DOHH2 (cell line): ENCODE measurements around the gene CDC40.
A peak's percentile ranks its signal among the peaks of the same experiment; 100 is the strongest.
"Not testable (repeated sequence)": the region's sequence is repeated elsewhere in the genome, so short reads cannot be mapped to it uniquely, and the experiment has no call there.

ENCODE experiments used
- H3F3A ChIP-seq: fragments of 200-600 bp; sonication (generic), shearing (Covaris generic); 2 replicates; pipeline ENCODE4 v1.6.0; 2016; ENCODE audit warnings: antibody characterized with exemption, mild to moderate bottlenecking; ENCODE audit not compliant: control insufficient read depth, insufficient read depth
- H3K27ac ChIP-seq: fragments of 200-600 bp; sonication (generic); 2 replicates; pipeline ENCODE4 v1.5.1; 2014; ENCODE audit warnings: low read depth, mild to moderate bottlenecking, low read length, moderate library complexity
- H3K27me3 ChIP-seq: fragments of 200-600 bp; sonication (generic); 2 replicates; pipeline ENCODE4 v1.6.1; 2014; ENCODE audit warnings: mild to moderate bottlenecking, low read length, mixed read lengths; ENCODE audit not compliant: control insufficient read depth
- H3K36me3 ChIP-seq: fragments of 200-600 bp; sonication (generic); 2 replicates; pipeline ENCODE4 v1.6.1; 2014; ENCODE audit warnings: mild to moderate bottlenecking, low read length, moderate library complexity, mixed read lengths; ENCODE audit not compliant: control insufficient read depth
- H3K4me1 ChIP-seq: fragments of 200-600 bp; sonication (generic); 2 replicates; pipeline ENCODE4 v1.6.1; 2014; ENCODE audit warnings: mild to moderate bottlenecking, low read length, mixed read lengths; ENCODE audit not compliant: control insufficient read depth
- H3K4me2 ChIP-seq: fragments of 200-600 bp; sonication (generic); 2 replicates; pipeline ENCODE4 v1.6.0; 2014; ENCODE audit warnings: mild to moderate bottlenecking, low read length, moderate library complexity
- H3K4me3 ChIP-seq: fragments of 200-600 bp; sonication (generic); 2 replicates; pipeline ENCODE4 v1.5.1; 2014; ENCODE audit warnings: mild to moderate bottlenecking, low read length, mixed read lengths
- H3K79me2 ChIP-seq: fragments of 200-600 bp; sonication (generic); 2 replicates; pipeline ENCODE4 v1.6.1; 2014; ENCODE audit warnings: mild to moderate bottlenecking, low read length, mixed read lengths; ENCODE audit not compliant: control insufficient read depth
- H3K9me2 ChIP-seq: fragments of 200-600 bp; sonication (generic); replicated peaks from 2 replicates; pipeline ENCODE4 v1.6.1; 2014; ENCODE audit warnings: mild to moderate bottlenecking, low read length, mixed read lengths; ENCODE audit not compliant: control insufficient read depth
- H3K9me3 ChIP-seq: fragments of 200-600 bp; sonication (generic); 2 replicates; pipeline ENCODE4 v1.6.1; 2014; ENCODE audit warnings: antibody characterized with exemption, low read length, mixed read lengths; ENCODE audit not compliant: control insufficient read depth, insufficient read depth
- H4K20me1 ChIP-seq: fragments of 200-600 bp; sonication (generic); 2 replicates; pipeline ENCODE4 v1.6.0; 2014; ENCODE audit warnings: low read depth, mild to moderate bottlenecking, antibody characterized with exemption, low read length, moderate library complexity; ENCODE audit not compliant: control insufficient read depth, insufficient read depth
- EZH2phosphoT487 ChIP-seq: fragments of 200-600 bp; sonication (generic); IDR thresholded peaks from 2 replicates; pipeline ENCODE4 v1.6.1; 2017; ENCODE audit warnings: borderline replicate concordance, mild to moderate bottlenecking, antibody characterized with exemption, low read length, moderate library complexity, mixed read lengths
- TF ChIP-seq, protein P1 (sequence below): fragments of 200-600 bp; sonication (generic); IDR thresholded peaks from one replicate; pipeline ENCODE4 v1.5.1; 2014; ENCODE audit warnings: antibody characterized with exemption, mild to moderate bottlenecking, low read depth, low read length; ENCODE audit not compliant: poor library complexity, severe bottlenecking

The CDC40 gene

DNA sequence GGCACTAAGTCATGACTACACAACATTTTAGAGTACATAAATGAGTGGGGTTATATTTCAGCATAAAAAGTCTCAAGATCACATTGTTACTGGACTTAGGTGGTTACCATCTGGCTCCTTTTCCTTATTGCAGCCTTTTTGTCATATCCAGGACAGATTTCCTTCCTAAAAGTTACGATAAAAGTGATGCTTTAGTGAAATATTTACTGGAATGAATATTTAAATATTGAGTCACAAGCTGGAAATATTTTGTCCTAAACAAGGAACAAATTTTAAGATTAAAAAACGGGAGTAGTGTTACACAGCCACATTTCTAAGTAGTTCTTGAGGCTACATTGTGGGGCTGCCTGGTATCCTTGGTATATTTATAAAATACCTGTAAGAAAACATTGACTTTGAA, 52.2 kb downstream of the CDC40 start:
- Histone ChIP-seq H3K36me3 (peaks cover 27% of the 10 kb centered on the region), H3K27me3 (no peaks in the 10 kb centered on the region), H3K9me3 (no peaks in the 10 kb centered on the region), H3K4me3 (no peak overlapping the region), H3K79me2 (no peaks in the 10 kb centered on the region), H3K4me2 (no peak overlapping the region), H3F3A (no peaks in the 10 kb centered on the region), H3K4me1 (peaks cover 8% of the 10 kb centered on the region), H4K20me1 (no peaks in the 10 kb centered on the region), H3K9me2 (no peaks in the 10 kb centered on the region), H3K27ac (no peak overlapping the region)
- TF ChIP-seq, protein P1, sequence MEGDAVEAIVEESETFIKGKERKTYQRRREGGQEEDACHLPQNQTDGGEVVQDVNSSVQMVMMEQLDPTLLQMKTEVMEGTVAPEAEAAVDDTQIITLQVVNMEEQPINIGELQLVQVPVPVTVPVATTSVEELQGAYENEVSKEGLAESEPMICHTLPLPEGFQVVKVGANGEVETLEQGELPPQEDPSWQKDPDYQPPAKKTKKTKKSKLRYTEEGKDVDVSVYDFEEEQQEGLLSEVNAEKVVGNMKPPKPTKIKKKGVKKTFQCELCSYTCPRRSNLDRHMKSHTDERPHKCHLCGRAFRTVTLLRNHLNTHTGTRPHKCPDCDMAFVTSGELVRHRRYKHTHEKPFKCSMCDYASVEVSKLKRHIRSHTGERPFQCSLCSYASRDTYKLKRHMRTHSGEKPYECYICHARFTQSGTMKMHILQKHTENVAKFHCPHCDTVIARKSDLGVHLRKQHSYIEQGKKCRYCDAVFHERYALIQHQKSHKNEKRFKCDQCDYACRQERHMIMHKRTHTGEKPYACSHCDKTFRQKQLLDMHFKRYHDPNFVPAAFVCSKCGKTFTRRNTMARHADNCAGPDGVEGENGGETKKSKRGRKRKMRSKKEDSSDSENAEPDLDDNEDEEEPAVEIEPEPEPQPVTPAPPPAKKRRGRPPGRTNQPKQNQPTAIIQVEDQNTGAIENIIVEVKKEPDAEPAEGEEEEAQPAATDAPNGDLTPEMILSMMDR: no peak
- TF ChIP-seq EZH2phosphoT487: no peak

DNA sequence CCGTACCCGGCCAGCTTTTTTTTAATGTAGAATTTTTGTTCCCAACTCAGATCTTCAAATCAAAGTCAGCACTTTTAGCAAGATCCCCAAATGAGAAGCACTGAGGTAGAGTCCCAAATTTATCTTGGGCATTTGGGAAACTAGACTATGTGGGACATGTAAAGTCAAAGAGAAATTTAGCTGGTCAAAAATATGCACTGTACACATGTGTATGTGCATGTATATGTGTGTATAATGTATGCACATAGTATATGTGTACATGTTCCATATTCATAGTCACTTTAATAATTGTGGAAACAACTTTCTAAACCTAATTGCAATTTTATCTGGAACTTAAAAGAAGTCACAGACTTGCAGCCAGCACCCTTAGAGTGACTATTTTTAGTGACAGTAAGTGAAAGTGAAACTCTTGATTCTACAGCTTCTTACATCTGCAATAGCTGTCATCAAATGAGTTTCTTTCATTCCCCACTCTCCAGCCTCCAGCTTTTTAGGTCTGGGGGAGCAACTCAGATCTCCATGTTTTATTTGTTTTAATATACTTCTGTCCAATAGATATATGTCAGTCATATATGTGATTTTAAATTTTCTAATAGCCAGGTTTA, 53.6 kb downstream of the CDC40 start:
- Histone ChIP-seq H3F3A (no peaks in the 10 kb centered on the region), H3K27ac (no peak overlapping the region), H3K9me2 (no peaks in the 10 kb centered on the region), H3K9me3 (no peaks in the 10 kb centered on the region), H3K4me2 (peak overlapping the region; percentile 38; the same call in 1 of the 2 replicates), H4K20me1 (no peaks in the 10 kb centered on the region), H3K36me3 (peaks cover 18% of the 10 kb centered on the region), H3K27me3 (no peaks in the 10 kb centered on the region), H3K4me1 (peaks cover 8% of the 10 kb centered on the region), H3K79me2 (no peaks in the 10 kb centered on the region), H3K4me3 (no peak overlapping the region)
- TF ChIP-seq EZH2phosphoT487: no peak
- TF ChIP-seq, protein P1: no peak

DNA sequence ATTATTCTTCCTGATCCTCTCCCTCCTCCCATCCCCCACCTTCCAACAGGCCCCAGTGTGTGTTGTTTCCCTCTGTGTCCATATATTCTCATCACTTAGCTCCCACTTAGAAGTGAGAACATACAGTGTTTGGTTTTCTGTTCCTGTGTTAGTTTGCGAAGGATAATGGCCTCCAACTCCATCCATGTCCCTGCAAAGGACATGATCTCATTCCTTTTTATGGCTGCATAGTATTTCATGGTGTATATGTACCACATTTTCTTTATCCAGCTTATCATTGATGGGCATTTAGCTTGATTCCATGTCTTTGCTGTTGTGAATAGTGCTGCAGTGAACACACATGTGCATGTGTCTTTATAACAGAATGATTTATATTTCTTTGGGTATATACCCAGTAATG, 55.8 kb downstream of the CDC40 start:
- H3K9me3 ChIP-seq, H3K27ac ChIP-seq, H3K9me2 ChIP-seq, H3K27me3 ChIP-seq, H4K20me1 ChIP-seq, H3K4me2 ChIP-seq, H3K79me2 ChIP-seq, H3K4me1 ChIP-seq, H3F3A ChIP-seq, H3K36me3 ChIP-seq, H3K4me3 ChIP-seq: not testable (repeated sequence)

DNA sequence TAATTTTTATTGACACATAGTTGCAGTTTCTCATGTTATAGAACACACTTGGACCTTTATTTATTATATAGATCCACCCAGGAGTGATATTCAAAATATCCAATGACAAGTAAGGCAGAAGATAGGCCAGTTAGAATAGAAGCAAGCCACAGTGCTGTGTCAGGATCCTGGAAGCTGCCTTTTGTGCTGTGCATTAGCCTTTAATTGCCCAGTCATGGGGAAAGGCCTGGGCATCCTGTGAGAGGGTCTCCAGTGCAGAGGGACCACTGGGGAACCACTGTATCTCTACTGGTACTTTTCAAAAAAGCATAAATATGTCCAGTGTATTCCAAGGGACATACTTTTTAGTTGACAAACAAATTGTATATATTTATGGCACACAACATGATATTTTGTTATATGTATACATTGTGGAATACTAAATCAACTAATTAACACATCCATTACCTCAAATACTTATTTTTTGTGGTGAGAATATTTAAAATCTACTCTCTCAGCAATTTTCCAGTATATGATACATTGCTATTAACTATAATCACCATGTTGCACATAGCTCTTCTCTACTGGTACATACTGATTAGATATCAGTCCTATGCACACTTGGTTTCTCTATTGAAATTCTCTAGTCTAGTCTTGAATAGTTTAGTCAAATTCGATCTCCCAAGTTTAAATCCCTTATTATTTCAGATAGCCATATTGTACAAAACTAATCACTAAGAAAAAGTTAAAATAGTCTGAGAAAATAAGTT, 59.5 kb downstream of the CDC40 start:
- no peaks in the 10 kb centered on the region for H3K4me1 ChIP-seq
- H3K4me2 ChIP-seq: no peak overlapping the region
- no peaks in the 10 kb centered on the region for H4K20me1 ChIP-seq
- H3K36me3 ChIP-seq: peaks cover 5% of the 10 kb centered on the region; the same call in 1 of the 2 replicates
- H3K4me3 ChIP-seq: no peak overlapping the region
- no peak overlapping the region for H3K27ac ChIP-seq
- TF ChIP-seq, protein P1: no peak
- no peak for TF ChIP-seq EZH2phosphoT487
- no peaks in the 10 kb centered on the region for H3K79me2 ChIP-seq
- H3K9me2 ChIP-seq: no peaks in the 10 kb centered on the region
- H3K9me3 ChIP-seq: no peaks in the 10 kb centered on the region
- H3K27me3 ChIP-seq: no peaks in the 10 kb centered on the region
- no peaks in the 10 kb centered on the region for H3F3A ChIP-seq

DNA sequence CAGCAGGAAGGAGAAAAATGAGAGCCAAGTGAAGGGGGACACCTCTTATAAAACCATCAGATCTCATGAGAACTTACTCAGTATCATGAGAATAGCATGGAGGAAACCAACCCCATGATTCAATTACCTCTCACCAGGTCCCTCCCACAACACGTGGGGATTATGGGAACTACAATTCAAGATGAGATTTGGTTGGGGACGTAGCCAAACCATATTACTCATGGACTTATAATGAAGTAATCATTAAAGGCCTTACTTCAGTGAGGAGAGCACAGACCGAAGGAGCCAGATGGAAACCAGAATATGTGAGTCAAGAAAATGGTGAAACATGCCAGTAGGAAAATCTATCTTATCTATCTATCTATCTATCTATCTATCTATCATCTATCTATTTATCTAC, 64.4 kb downstream of the CDC40 start:
- not testable (repeated sequence) for H3K79me2 ChIP-seq, H3K4me3 ChIP-seq, H3K9me2 ChIP-seq, H3K27ac ChIP-seq, H3F3A ChIP-seq, H3K4me2 ChIP-seq, H3K27me3 ChIP-seq, H3K36me3 ChIP-seq, H4K20me1 ChIP-seq, H3K9me3 ChIP-seq, H3K4me1 ChIP-seq
